Liver (tissue), 9 donors: ENCODE results near the gene GRK2. TPM values are rescaled to one million over a fixed set of nuclear protein-coding genes. Genes with fewer than 3 reads are reported as not detected.
A peak's percentile ranks its signal among the peaks of the same experiment; 100 is the strongest.

Experiments
- DNase-seq: peaks from one replicate; pipeline ENCODE4 v3.0.0-alpha.2; 2017; ENCODE audit warnings: low spot score
- H3K27ac ChIP-seq, 2 donors: one replicate each; pipeline ENCODE4 v1.7.0; 2013; ENCODE audit warnings: inconsistent platforms in 2 of 2, low read length in 2 of 2, control low read depth in 1 of 2, low read depth in 1 of 2, mild to moderate bottlenecking in 1 of 2
- H3K27me3 ChIP-seq, 4 donors: one replicate each; pipeline versions ENCODE4 v1.6.1 to v1.7.0; 2013; ENCODE audit warnings: low read length in 3 of 4, inconsistent platforms in 1 of 4, mild to moderate bottlenecking in 1 of 4, moderate library complexity in 1 of 4; ENCODE audit not compliant: control insufficient read depth in 4 of 4, insufficient read depth in 4 of 4
- H3K36me3 ChIP-seq, 4 donors: one replicate each; pipeline versions ENCODE4 v1.6.1 to v1.7.0; 2013; ENCODE audit warnings: low read length in 3 of 4, mild to moderate bottlenecking in 3 of 4, low read depth in 1 of 4, moderate library complexity in 1 of 4; ENCODE audit not compliant: control insufficient read depth in 4 of 4, insufficient read depth in 3 of 4
- H3K4me1 ChIP-seq, 4 donors: one replicate each; pipeline versions ENCODE4 v1.6.1 to v1.7.0; 2013; ENCODE audit warnings: low read length in 3 of 4, mild to moderate bottlenecking in 3 of 4, moderate library complexity in 1 of 4; ENCODE audit not compliant: control insufficient read depth in 4 of 4, insufficient read depth in 4 of 4
- H3K4me3 ChIP-seq, 3 donors: one replicate each; pipeline versions ENCODE4 v1.6.1 to v1.7.0; 2013; ENCODE audit warnings: low read length in 3 of 3, control low read depth in 1 of 3, low read depth in 1 of 3, mild to moderate bottlenecking in 1 of 3
- H3K9ac ChIP-seq, 2 donors: one replicate each; pipeline ENCODE4 v1.7.0; 2013; ENCODE audit warnings: low read length in 2 of 2, mild to moderate bottlenecking in 2 of 2, moderate library complexity in 2 of 2, control low read depth in 1 of 2, low read depth in 1 of 2
- H3K9me3 ChIP-seq, 4 donors: one replicate each; pipeline versions ENCODE4 v1.6.1 to v1.7.0; 2013; ENCODE audit warnings: low read length in 3 of 4; ENCODE audit not compliant: control insufficient read depth in 4 of 4
- CTCF ChIP-seq: fragments of 150-350 bp; IDR thresholded peaks from 2 replicates; pipeline ENCODE4 v1.5.1; 2017; ENCODE audit warnings: improper control_type of control experiment, low read depth, low read length; ENCODE audit not compliant: missing input control
- EGR1 ChIP-seq, 2 donors: IDR thresholded peaks; 2 replicates each; pipeline ENCODE4 v1.6.1; 2016 to 2018; ENCODE audit warnings: antibody characterized with exemption in 2 of 2, low read depth in 2 of 2
- FOXA1 ChIP-seq: IDR thresholded peaks from 2 replicates; pipeline ENCODE4 v1.6.1; 2016; ENCODE audit warnings: antibody characterized with exemption
- FOXA2 ChIP-seq: IDR thresholded peaks from 2 replicates; pipeline ENCODE4 v1.6.1; 2016; ENCODE audit warnings: antibody characterized with exemption
- GABPA ChIP-seq, 2 donors: IDR thresholded peaks in 1 of 2; conservative IDR thresholded peaks in 1 of 2; 2 replicates each; pipeline ENCODE4 v1.6.1; 2016; ENCODE audit warnings: antibody characterized with exemption in 2 of 2, mild to moderate bottlenecking in 1 of 2, moderate library complexity in 1 of 2
- HNF4A ChIP-seq, 2 donors: conservative IDR thresholded peaks; 2 replicates each; pipeline ENCODE4 v1.6.1; 2016; ENCODE audit warnings: antibody characterized with exemption in 2 of 2, mild to moderate bottlenecking in 2 of 2
- HNF4G ChIP-seq: IDR thresholded peaks from 2 replicates; pipeline ENCODE4 v1.6.1; 2016; ENCODE audit warnings: antibody characterized with exemption
- JUND ChIP-seq, 2 donors: IDR thresholded peaks; 2 replicates each; pipeline ENCODE4 v1.6.1; 2016; ENCODE audit warnings: antibody characterized with exemption in 2 of 2
- MAX ChIP-seq: IDR thresholded peaks from 2 replicates; pipeline ENCODE4 v1.6.1; 2016; ENCODE audit warnings: antibody characterized with exemption
- NR2F2 ChIP-seq: IDR thresholded peaks from 2 replicates; pipeline ENCODE4 v1.6.1; 2016; ENCODE audit warnings: antibody characterized with exemption
- RAD21 ChIP-seq, 2 donors: IDR thresholded peaks; 2 replicates each; pipeline ENCODE4 v1.6.1; 2016; ENCODE audit warnings: antibody characterized with exemption in 2 of 2, mild to moderate bottlenecking in 2 of 2
- REST ChIP-seq: IDR thresholded peaks from 2 replicates; pipeline ENCODE4 v1.6.1; 2016; ENCODE audit warnings: antibody characterized with exemption, mild to moderate bottlenecking
- RXRA ChIP-seq, 2 donors: IDR thresholded peaks; 2 replicates each; pipeline ENCODE4 v1.6.1; 2017 to 2018; ENCODE audit warnings: antibody characterized with exemption in 2 of 2, mild to moderate bottlenecking in 1 of 2
- SP1 ChIP-seq: IDR thresholded peaks from 2 replicates; pipeline ENCODE4 v1.6.1; 2018; ENCODE audit warnings: antibody characterized with exemption, mild to moderate bottlenecking
- TAF1 ChIP-seq: conservative IDR thresholded peaks from 2 replicates; pipeline ENCODE4 v1.6.1; 2016; ENCODE audit warnings: antibody characterized with exemption, mild to moderate bottlenecking
- YY1 ChIP-seq: IDR thresholded peaks from 2 replicates; pipeline ENCODE4 v1.6.1; 2016; ENCODE audit warnings: antibody characterized with exemption, mild to moderate bottlenecking
- WGBS: extraction: QIAGEN DNeasy Blood & Tissue Kit; methylation state at CpG from one replicate; pipeline ENCODE4 v1.1.7; 2013; 5-methylcytosine and 5-hydroxymethylcytosine counted together
- polyA plus RNA-seq, 2 donors: library from polyadenylated mRNA; stranded (reverse) in 1 of 2; unstranded in 1 of 2; fragments of 200-250 nt in 1 of 2; fragments of >200 nt in 1 of 2; fragmentation: Nextera tagmentation in 1 of 2; extraction: Ambion mirVana in 1 of 2; gene quantifications; one replicate each; pipeline versions ENCODE4 v1.2.1 to v1.2.3, GENCODE V29; 2013 to 2015
- total RNA-seq, 2 donors: library from RNA; depleted of rRNA; stranded (reverse); fragments of >200 nt; gene quantifications; one replicate each; pipeline ENCODE4 v1.2.3, GENCODE V29; 2014
- TF ChIP-seq, protein P1 (sequence below): IDR thresholded peaks from 2 replicates; pipeline ENCODE4 v1.6.1; 2016; ENCODE audit warnings: antibody characterized with exemption
- TF ChIP-seq, protein P2 (sequence below): IDR thresholded peaks from 2 replicates; pipeline ENCODE4 v1.6.1; 2016; ENCODE audit warnings: antibody characterized with exemption
- donor health status: healthy.
- donor health status: healthy.
- donor health status: healthy.
- donor health status: healthy.
- donor health status: healthy.

The GRK2 gene
- total and polyA plus RNA-seq, 4 donors: 13.4 to 41.4 (median 31.7) TPM

- H3K9ac ChIP-seq: peak overlapping the region; percentile 97 to 100
- H3K27me3 ChIP-seq: no peaks in the 10 kb centered on the region
- H3K27ac ChIP-seq: peak overlapping the region; percentile 93 to 99
- peak; percentile 68 for DNase-seq
- TF ChIP-seq GABPA (IDR thresholded peaks at IDR 0.05 in 1 of 2, conservative IDR thresholded peaks at IDR 0.05 in 1 of 2) (peak in 1 of 2 donors; percentile 20), NR2F2 (no peak), RXRA (IDR thresholded peaks at IDR 0.05) (peak; percentile 29 to 54), EGR1 (IDR thresholded peaks at IDR 0.05; ENCODE audit: low read depth in 2 of 2) (no peak), FOXA1 (peak; percentile 11), REST (peak; percentile 95), FOXA2 (no peak), YY1 (peak; percentile 52), JUND (IDR thresholded peaks at IDR 0.05) (no peak), SP1 (peak; percentile 70), MAX (peak; percentile 53), HNF4G (peak; percentile 57), RAD21 (IDR thresholded peaks at IDR 0.05) (peak in 1 of 2 donors; percentile 44), HNF4A (conservative IDR thresholded peaks at IDR 0.05) (peak; percentile 79 to 80), TAF1 (peak; percentile 84), CTCF (no peak)
- TF ChIP-seq, protein P1, sequence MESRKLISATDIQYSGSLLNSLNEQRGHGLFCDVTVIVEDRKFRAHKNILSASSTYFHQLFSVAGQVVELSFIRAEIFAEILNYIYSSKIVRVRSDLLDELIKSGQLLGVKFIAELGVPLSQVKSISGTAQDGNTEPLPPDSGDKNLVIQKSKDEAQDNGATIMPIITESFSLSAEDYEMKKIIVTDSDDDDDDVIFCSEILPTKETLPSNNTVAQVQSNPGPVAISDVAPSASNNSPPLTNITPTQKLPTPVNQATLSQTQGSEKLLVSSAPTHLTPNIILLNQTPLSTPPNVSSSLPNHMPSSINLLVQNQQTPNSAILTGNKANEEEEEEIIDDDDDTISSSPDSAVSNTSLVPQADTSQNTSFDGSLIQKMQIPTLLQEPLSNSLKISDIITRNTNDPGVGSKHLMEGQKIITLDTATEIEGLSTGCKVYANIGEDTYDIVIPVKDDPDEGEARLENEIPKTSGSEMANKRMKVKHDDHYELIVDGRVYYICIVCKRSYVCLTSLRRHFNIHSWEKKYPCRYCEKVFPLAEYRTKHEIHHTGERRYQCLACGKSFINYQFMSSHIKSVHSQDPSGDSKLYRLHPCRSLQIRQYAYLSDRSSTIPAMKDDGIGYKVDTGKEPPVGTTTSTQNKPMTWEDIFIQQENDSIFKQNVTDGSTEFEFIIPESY: no peak
- TF ChIP-seq, protein P2, sequence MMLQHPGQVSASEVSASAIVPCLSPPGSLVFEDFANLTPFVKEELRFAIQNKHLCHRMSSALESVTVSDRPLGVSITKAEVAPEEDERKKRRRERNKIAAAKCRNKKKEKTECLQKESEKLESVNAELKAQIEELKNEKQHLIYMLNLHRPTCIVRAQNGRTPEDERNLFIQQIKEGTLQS: no peak
- no peaks in the 10 kb centered on the region for H3K9me3 ChIP-seq
- under 1% methylated on average over 16 of the region's 16 CpGs for WGBS
- H3K4me1 ChIP-seq: peaks cover 0 to 50% (median 35%) of the 10 kb centered on the region in 4 donors
- H3K4me3 ChIP-seq: peak overlapping the region; percentile 60 to 99 (median 96)
- peaks cover 5 to 22% (median 18%) of the 10 kb centered on the region in 4 donors for H3K36me3 ChIP-seq
These were observed 25.5 kb upstream of the GRK2 start for GRCh38 chr11:67240576-67241389.
